ENCODE measurements around the gene TFF3.

- TF ChIP-seq, protein P1, sequence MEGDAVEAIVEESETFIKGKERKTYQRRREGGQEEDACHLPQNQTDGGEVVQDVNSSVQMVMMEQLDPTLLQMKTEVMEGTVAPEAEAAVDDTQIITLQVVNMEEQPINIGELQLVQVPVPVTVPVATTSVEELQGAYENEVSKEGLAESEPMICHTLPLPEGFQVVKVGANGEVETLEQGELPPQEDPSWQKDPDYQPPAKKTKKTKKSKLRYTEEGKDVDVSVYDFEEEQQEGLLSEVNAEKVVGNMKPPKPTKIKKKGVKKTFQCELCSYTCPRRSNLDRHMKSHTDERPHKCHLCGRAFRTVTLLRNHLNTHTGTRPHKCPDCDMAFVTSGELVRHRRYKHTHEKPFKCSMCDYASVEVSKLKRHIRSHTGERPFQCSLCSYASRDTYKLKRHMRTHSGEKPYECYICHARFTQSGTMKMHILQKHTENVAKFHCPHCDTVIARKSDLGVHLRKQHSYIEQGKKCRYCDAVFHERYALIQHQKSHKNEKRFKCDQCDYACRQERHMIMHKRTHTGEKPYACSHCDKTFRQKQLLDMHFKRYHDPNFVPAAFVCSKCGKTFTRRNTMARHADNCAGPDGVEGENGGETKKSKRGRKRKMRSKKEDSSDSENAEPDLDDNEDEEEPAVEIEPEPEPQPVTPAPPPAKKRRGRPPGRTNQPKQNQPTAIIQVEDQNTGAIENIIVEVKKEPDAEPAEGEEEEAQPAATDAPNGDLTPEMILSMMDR (IDR thresholded peaks at IDR 0.05; ENCODE audit: low read depth, low read length) = peak; percentile 63
- TF ChIP-seq POLR2A (IDR thresholded peaks at IDR 0.05; ENCODE audit: extremely low read depth, insufficient read length) = no peak
- TF ChIP-seq, protein P2, sequence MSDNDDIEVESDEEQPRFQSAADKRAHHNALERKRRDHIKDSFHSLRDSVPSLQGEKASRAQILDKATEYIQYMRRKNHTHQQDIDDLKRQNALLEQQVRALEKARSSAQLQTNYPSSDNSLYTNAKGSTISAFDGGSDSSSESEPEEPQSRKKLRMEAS (IDR thresholded peaks at IDR 0.05; ENCODE audit: low read depth, low read length) = no peak
- TF ChIP-seq MYC (IDR thresholded peaks at IDR 0.05; ENCODE audit: low read depth, low read length) = no peak
Measured at GRCh38 chr21:42309753-42310213, 5.4 kb downstream of the TFF3 start.
